Hematopoietic multipotent progenitor cell treated with erythropoietin and hydrocortisone succinate and interleukin-3 and kit ligand, for 15 days (in vitro differentiated cells): ENCODE measurements around the gene CDC27.
"Not testable (repeated sequence)": the region's sequence is repeated elsewhere in the genome, so short reads cannot be mapped to it uniquely, and the experiment has no call there.

ENCODE experiments used
- DNase-seq: peaks from one replicate; pipeline ENCODE4 v3.0.0-alpha.2; 2015; ENCODE audit warnings: low spot score

The CDC27 gene

GRCh38 chr17:47219621-47220475 lies 30.8 kb upstream of the CDC27 start:
- DNase-seq: no peak

GRCh38 chr17:47218896-47219430 lies 29.9 kb upstream of the CDC27 start:
- peak; percentile 68 for DNase-seq

DNA sequence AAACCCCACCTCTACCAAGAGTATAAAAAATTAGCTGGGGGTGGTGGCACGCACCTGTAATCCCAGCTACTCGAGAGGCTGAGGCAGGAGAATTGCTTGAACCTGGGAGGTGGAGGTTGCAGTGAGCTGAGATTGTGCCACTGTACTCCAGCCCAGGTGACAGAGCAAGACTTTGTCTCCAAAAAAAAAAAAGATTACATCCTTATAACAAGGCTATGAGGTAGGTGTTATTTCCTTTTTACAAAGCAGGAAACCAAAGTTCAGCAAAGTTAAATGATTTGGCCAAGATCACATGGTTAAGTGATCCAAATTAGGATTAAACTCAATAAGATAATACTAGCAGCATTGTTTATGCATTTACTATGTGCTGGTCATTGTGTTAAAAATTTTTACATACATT lies 28.2 kb upstream of the CDC27 start:
- DNase-seq: not testable (repeated sequence)

DNA sequence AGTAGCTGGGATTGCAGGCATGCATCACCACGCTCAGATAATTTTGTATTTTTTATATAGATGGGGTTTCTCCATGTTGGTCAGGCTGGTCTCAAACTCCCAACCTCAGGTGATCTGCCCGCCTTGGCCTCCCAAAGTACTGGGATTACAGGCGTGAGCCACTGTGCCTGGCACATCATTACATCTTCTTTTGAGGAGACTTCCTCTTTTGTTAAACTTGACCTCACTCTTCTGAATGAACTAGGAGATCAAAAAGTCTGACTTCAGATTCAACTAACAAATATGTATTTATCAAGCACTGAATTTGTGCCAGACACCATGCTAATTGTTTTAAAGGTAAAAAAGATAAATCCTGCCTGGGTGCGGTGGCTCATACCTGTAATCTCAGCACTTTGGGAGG lies 27.7 kb upstream of the CDC27 start:
- DNase-seq: not testable (repeated sequence)

DNA sequence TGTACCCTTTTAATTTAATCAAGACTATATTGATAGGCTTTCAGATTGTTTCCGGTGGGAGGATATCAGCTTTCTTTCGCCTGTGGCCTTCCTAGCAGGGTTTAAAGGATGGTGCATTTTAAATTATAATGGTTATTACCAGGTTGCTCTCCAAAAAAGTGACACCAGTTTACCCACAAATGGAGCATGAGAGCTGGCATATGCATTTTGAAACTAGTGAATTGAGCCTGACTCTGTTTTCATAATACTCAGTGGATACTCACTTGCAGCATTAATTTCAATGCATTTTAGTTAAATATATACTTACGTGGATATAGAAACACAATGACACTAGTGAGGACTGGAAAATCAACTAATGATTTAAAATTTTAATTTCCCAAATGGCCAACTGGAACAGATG lies 25.8 kb upstream of the CDC27 start:
- DNase-seq: no peak

GRCh38 chr17:47213540-47213939 lies 24.4 kb upstream of the CDC27 start:
- no peak for DNase-seq

DNA sequence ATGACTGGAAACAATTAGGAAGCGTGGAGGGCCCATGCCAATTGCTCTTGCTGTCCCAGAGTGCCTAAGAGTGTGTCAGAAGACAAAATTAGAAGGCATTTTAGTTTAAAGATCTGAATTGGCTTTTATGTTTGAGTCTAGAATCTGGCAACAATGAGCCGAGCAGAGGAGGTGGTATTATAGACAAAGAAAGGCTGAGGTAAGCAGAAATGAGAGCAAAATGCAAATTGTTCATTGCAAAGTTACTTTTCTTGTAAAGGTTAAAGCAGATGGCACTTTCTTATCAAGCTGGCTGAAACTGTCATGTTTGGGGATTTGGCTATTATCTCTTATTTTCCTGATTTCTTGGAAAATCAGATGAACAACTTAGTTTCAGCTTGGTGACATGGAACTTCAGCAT lies 23.4 kb upstream of the CDC27 start:
- no peak for DNase-seq

DNA sequence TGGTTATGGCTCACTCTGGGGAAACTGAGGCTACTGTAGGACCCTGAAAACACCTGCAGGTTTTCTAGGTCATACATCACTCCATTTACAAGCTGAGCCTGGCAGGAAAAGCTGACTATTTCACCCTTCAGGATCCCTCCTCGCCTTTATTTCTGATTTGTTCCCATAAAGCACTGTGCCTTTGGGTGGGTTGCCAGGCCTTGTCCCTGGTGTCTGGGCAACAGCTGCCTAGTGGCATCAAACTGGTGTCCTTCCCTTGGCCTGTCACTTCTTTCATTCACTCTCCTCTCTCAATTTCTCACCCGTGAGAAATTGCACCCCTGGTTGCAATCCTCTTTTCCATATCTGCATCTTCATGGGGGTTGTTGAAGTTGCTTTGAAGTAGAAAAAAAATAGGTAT lies 21.7 kb upstream of the CDC27 start:
- DNase-seq: no peak

- DNase-seq: peak; percentile 50
Observed at GRCh38 chr17:47210105-47210504, 21.0 kb upstream of the CDC27 start.

GRCh38 chr17:47209499-47209898 lies 20.4 kb upstream of the CDC27 start:
- no peak for DNase-seq

DNA sequence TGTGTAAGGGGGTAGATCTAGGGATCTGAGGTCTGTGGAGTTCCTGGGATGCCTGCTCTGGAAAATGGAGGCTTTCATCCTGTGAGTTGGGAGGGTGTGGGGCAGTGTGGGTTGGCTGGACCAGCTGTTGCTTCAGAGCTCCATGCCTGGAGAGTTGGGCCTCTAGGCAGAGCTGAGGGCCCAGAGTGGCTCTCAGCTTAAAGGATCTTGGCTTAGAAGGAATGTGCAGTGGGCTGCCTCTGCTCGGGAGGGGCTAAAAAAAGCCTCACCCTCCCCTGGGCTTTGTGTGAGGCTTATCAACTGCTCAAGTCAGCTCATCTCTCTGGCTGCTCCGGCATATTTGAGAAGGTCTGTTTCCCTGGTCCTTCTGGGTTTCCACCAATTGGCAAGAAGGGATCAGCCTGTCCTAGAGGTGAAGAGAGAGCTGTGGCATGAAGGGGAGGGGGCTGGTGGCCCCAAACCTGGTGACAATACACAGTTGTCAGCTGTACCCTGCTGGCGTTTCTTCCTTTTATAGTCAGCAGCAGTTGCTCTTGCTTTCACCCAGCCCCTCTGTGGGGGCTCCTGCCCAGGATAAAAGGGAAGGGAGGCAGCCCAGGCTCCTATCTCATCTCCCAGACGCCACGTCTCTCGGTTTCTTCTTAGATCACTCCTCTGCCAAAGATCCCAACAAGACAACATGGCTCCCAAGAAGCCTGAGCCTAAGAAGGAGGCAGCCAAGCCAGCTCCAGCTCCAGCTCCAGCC lies 19.8 kb upstream of the CDC27 start, which contains the start of gene MYL4:
TSS of gene MYL4 (plus strand) at position 605 of the 745 bp plus-strand sequence. CDS start at position 680, 75 bp downstream.
- peak; percentile 64 for DNase-seq

GRCh38 chr17:47207143-47208067 lies 18.3 kb upstream of the CDC27 start:
- no peak for DNase-seq

GRCh38 chr17:47205419-47205963 lies 16.4 kb upstream of the CDC27 start:
- DNase-seq: no peak

GRCh38 chr17:47204722-47205418 lies 15.8 kb upstream of the CDC27 start:
- no peak for DNase-seq

- DNase-seq: no peak
Observed at GRCh38 chr17:47203984-47204721, 15.1 kb upstream of the CDC27 start.

DNA sequence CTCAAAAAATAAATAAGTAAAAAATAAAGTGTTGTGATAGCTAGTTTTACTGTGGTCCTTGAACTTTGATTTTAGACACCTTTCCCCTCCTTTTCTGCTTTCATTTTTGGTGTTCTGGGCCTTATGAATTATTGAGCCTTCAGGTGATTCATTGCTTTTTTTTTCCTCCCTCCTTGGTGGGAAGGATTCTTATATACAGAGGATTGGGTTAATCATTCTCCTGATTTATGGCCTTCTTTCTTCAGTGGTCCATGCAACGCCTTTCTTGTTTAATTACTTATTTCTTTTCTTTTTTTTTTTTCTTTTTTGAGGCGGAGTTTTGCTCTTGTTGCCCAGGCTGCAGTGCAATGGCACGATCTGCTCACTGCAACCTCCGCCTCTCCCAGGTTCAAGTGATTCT lies 12.1 kb upstream of the CDC27 start:
- no peak for DNase-seq

GRCh38 chr17:47200325-47200664 lies 11.2 kb upstream of the CDC27 start:
- no peak for DNase-seq

DNA sequence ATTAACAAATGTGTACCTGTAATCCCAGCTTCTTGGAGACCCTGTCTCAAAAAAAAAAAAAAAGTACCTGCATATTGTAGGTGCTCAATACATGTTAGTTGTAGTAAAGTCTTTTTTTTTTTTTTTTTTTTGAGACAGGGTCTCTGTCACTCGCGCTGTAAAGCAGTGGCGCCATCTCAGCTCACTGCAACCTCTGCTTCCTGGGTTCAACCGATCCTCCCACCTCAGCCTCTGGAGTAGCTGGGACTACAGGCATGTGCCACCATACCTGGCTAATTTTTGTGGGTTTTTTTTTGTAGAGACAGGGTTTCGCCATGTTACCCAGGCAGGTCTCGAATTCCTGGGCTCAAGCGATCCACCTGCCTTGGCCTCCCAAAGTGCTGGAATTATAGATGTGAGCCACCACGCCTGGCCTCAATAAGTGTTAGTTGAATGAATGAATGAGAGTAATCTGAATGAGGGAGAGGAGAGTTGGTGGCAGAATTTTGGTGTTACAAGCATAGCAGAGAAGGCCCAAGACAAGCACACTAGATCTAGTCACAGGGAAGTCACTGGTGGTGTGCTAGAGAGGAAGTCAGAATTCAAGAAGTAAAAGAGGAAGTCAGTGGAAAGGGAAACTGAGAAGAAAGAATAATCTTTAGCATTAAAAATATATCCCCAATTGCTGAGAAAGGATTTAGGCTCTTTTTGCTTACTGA lies 10.7 kb upstream of the CDC27 start:
- no peak for DNase-seq

GRCh38 chr17:47197821-47198220 lies 8.7 kb upstream of the CDC27 start:
- DNase-seq: peak; percentile 83
